Activated T-cell treated with anti-CD3 and anti-CD28 coated beads, Interleukin-2, amount 50 U/mL, for 1 hour (primary cell): Measurements from ENCODE around the gene AIG1.

Experiments
- DNase-seq: peaks from one replicate; pipeline ENCODE4 v3.0.0-alpha.2; 2020

The AIG1 gene

GRCh38 chr6:143204045-143204444 is 143.4 kb downstream of the AIG1 start:
- DNase-seq = no peak

- no peak for DNase-seq
These were observed 144.4 kb downstream of the AIG1 start for GRCh38 chr6:143205131-143205535.

GRCh38 chr6:143205585-143205984 is 144.9 kb downstream of the AIG1 start:
- DNase-seq = no peak

- no peak for DNase-seq
These were observed 145.3 kb downstream of the AIG1 start for GRCh38 chr6:143205991-143206390.

GRCh38 chr6:143206550-143206949 is 145.9 kb downstream of the AIG1 start:
- no peak for DNase-seq

- no peak for DNase-seq
These were observed 149.7 kb downstream of the AIG1 start for GRCh38 chr6:143210420-143210819.

- no peak for DNase-seq
These were observed 153.2 kb downstream of the AIG1 start for GRCh38 chr6:143213859-143214376.

- DNase-seq = no peak
These were observed 154.7 kb downstream of the AIG1 start for GRCh38 chr6:143215363-143215762.

GRCh38 chr6:143215771-143216170 is 155.1 kb downstream of the AIG1 start:
- DNase-seq = no peak

GRCh38 chr6:143218233-143218632 is 157.5 kb downstream of the AIG1 start:
- no peak for DNase-seq

- DNase-seq = no peak
These were observed 161.0 kb downstream of the AIG1 start for GRCh38 chr6:143221698-143222097.

GRCh38 chr6:143222310-143222709 is 161.6 kb downstream of the AIG1 start:
- no peak for DNase-seq

- DNase-seq = no peak
These were observed 162.1 kb downstream of the AIG1 start for GRCh38 chr6:143222801-143223231.

- no peak for DNase-seq
These were observed 163.2 kb downstream of the AIG1 start for GRCh38 chr6:143223895-143224294.

- no peak for DNase-seq
These were observed 163.8 kb downstream of the AIG1 start for GRCh38 chr6:143224516-143224915.

- no peak for DNase-seq
These were observed 165.2 kb downstream of the AIG1 start for GRCh38 chr6:143225929-143226328.

GRCh38 chr6:143227675-143228074 is 167.0 kb downstream of the AIG1 start:
- DNase-seq = no peak

- DNase-seq = no peak
These were observed 168.7 kb downstream of the AIG1 start for GRCh38 chr6:143229400-143229799.

GRCh38 chr6:143232849-143233248 is 172.2 kb downstream of the AIG1 start:
- DNase-seq = peak; percentile 19

- no peak for DNase-seq
These were observed 173.0 kb downstream of the AIG1 start for GRCh38 chr6:143233554-143234285.

- no peak for DNase-seq
These were observed 174.0 kb downstream of the AIG1 start for GRCh38 chr6:143234734-143235133.

GRCh38 chr6:143236151-143236798 is 175.6 kb downstream of the AIG1 start:
- no peak for DNase-seq

- no peak for DNase-seq
These were observed 177.6 kb downstream of the AIG1 start for GRCh38 chr6:143238306-143238705.

- no peak for DNase-seq
These were observed 180.4 kb downstream of the AIG1 start for GRCh38 chr6:143241111-143241510.
